Measurements from ENCODE around the gene NLRC5.

The NLRC5 gene

DNA sequence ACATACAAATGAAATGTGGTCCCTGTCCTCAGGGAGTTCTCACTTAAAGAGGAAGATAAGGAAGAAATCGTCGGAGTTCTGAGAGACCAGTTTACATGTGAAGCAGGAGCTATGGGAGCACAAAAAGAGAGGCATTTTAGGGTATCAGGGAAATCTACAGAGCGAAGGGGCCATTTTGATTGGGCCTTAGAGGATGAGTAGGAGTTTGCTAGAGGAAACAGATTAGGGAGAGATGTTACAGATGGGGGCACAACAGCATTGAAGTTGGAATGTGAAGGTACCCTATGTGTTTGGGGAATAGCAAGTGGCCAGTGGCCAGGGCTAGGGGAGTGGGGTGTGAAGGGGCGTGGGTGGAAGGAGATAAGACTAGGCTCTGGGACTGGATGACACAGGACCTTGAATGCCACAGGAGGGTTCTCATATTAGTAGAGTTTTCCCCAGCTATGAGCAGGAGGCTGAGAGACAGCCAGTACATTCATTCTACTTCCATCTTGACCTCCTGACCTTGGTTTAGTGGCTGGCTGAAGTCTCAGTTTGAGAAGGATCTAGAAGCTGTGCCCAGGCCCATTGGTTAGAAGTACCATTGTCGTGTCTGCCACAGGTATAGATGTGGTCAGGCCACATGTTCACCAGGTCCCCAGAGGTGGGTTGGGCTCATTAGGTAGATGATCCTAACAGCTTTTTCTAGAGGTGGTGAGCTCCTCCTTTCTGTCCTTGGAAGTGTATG lies 137.8 kb downstream of the NLRC5 start:
- POLR2A ChIA-PET: no interaction called here
- Histone ChIP-seq H3K4me1 (ENCODE audit: control extremely low read depth in 1 of 4, control insufficient read depth in 4 of 4, insufficient read depth in 4 of 4, low read length in 3 of 4) (peaks cover 0 to 34% (median 12%) of the 10 kb centered on the region in 4 experiments), H3K27me3 (replicated peaks in 2 of 5; ENCODE audit: control insufficient read depth in 4 of 5, insufficient read depth in 5 of 5, low read length in 4 of 5) (no peaks in the 10 kb centered on the region), H3K4me3 (ENCODE audit: control insufficient read depth in 1 of 7, extremely low read depth in 1 of 7, insufficient read depth in 4 of 7, low read depth in 2 of 7, low read length in 6 of 7) (no peak overlapping the region), H3K27ac (ENCODE audit: insufficient read depth in 1 of 2, low read depth in 1 of 2, low read length in 2 of 2, poor library complexity in 1 of 2, severe bottlenecking in 2 of 2) (no peak overlapping the region), H3K9me3 (ENCODE audit: control extremely low read depth in 1 of 5, control insufficient read depth in 4 of 5, insufficient read depth in 2 of 5, low read depth in 1 of 5, low read length in 4 of 5) (no peaks in the 10 kb centered on the region), H3K36me3 (ENCODE audit: control insufficient read depth in 4 of 4, insufficient read depth in 4 of 4, low read length in 3 of 4) (peaks cover 2 to 34% (median 15%) of the 10 kb centered on the region in 4 experiments)
- CTCF ChIA-PET: interaction anchor here (1.0 to 3.9 kb wide), 9 partner anchors 8 to 164 kb away, joined by 3 to 20 read pairs (median 3); partner anchors contain the start of gene CPNE2
- no peak for DNase-seq
- WGBS (ENCODE audit: insufficient coverage): 100% methylated on average over 3 of the region's 5 CpGs

DNA sequence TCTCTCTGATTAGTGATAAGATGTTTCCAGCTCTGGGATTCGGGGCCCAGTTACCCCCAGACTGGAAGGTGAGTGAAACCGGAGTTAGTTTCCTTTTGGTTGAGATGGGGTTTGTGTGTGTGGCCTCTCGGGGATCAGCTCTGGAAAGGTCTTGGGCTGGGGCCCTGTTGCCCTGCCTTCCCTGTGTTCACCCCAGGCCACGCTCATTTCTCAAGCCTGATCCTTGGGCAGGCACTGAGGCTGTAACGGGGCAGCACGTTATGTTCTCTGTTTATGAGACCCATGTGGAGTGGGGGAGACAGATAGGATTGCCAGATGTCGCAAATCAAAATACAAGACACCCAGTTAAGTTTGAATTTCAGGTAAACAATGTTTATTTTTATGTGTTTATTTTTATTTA lies 138.5 kb downstream of the NLRC5 start:
- H3K36me3 ChIP-seq (ENCODE audit: control insufficient read depth in 4 of 4, insufficient read depth in 4 of 4, low read length in 3 of 4): peaks cover 2 to 33% (median 14%) of the 10 kb centered on the region in 4 experiments
- ChIA-PET POLR2A (no interaction called here), CTCF (interaction anchor here (1.0 to 3.9 kb wide), 6 partner anchors 8 to 46 kb away, joined by 3 to 20 read pairs (median 4); partner anchors contain the start of gene CPNE2)
- WGBS (ENCODE audit: insufficient coverage): 100% methylated on average over 1 of the region's 7 CpGs
- H3K27ac ChIP-seq (ENCODE audit: insufficient read depth in 1 of 2, low read depth in 1 of 2, low read length in 2 of 2, poor library complexity in 1 of 2, severe bottlenecking in 2 of 2): no peak overlapping the region
- peaks cover 0 to 40% (median 14%) of the 10 kb centered on the region in 4 experiments for H3K4me1 ChIP-seq (ENCODE audit: control extremely low read depth in 1 of 4, control insufficient read depth in 4 of 4, insufficient read depth in 4 of 4, low read length in 3 of 4)
- H3K9me3 ChIP-seq (ENCODE audit: control extremely low read depth in 1 of 5, control insufficient read depth in 4 of 5, insufficient read depth in 2 of 5, low read depth in 1 of 5, low read length in 4 of 5): no peaks in the 10 kb centered on the region
- no peak overlapping the region for H3K4me3 ChIP-seq (ENCODE audit: control insufficient read depth in 1 of 7, extremely low read depth in 1 of 7, insufficient read depth in 4 of 7, low read depth in 2 of 7, low read length in 6 of 7)
- DNase-seq: no peak
- H3K27me3 ChIP-seq (replicated peaks in 2 of 5; ENCODE audit: control insufficient read depth in 4 of 5, insufficient read depth in 5 of 5, low read length in 4 of 5): no peaks in the 10 kb centered on the region

DNA sequence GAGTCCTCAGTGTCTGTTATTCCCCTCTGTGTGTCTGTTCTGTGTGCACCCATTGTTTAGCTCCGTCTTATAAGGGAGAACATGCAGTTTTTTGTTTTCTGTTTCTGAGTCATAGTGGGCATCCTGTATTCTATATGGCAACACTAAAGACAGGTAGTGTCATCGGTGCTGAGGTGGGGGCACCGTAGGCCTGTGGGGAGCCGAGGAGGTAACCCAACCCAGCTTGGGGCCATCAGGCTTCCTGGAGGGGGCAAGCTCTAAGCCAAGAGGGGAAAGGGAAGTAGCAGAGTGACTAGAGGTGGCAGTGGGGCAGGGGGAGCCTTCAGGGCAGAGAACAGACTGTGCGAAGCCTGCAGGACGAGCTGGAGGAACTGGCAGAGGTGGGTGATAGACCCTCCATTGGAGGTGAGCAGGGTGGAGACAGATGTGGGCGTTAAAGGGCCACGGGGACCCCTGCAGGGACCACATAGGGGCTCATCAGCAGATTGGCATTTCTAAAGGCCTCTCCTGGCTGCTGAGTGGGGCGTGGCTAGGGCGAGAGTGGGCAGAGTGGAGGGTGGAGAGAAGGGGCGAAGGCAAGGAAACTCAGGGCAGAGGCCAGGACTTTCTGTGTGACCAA lies 139.5 kb downstream of the NLRC5 start:
- ChIA-PET CTCF (interaction anchor here (1.3 to 3.9 kb wide), 7 partner anchors 9 to 35 kb away, joined by 3 to 20 read pairs (median 4); partner anchors contain the start of gene CPNE2), POLR2A (no interaction called here)
- H3K27me3 ChIP-seq (replicated peaks in 2 of 5; ENCODE audit: control insufficient read depth in 4 of 5, insufficient read depth in 5 of 5, low read length in 4 of 5): no peaks in the 10 kb centered on the region
- peak in 2 of 3 donors; percentile 57 to 77 for DNase-seq
- H3K4me1 ChIP-seq (ENCODE audit: control extremely low read depth in 1 of 4, control insufficient read depth in 4 of 4, insufficient read depth in 4 of 4, low read length in 3 of 4): peaks cover 0 to 41% (median 14%) of the 10 kb centered on the region in 4 experiments
- H3K27ac ChIP-seq (ENCODE audit: insufficient read depth in 1 of 2, low read depth in 1 of 2, low read length in 2 of 2, poor library complexity in 1 of 2, severe bottlenecking in 2 of 2): no peak overlapping the region
- 39% methylated on average over 7 of the region's 11 CpGs for WGBS (ENCODE audit: insufficient coverage)
- peaks cover 2 to 36% (median 10%) of the 10 kb centered on the region in 4 experiments for H3K36me3 ChIP-seq (ENCODE audit: control insufficient read depth in 4 of 4, insufficient read depth in 4 of 4, low read length in 3 of 4)
- no peaks in the 10 kb centered on the region for H3K9me3 ChIP-seq (ENCODE audit: control extremely low read depth in 1 of 5, control insufficient read depth in 4 of 5, insufficient read depth in 2 of 5, low read depth in 1 of 5, low read length in 4 of 5)
- no peak overlapping the region for H3K4me3 ChIP-seq (ENCODE audit: control insufficient read depth in 1 of 7, extremely low read depth in 1 of 7, insufficient read depth in 4 of 7, low read depth in 2 of 7, low read length in 6 of 7)

DNA sequence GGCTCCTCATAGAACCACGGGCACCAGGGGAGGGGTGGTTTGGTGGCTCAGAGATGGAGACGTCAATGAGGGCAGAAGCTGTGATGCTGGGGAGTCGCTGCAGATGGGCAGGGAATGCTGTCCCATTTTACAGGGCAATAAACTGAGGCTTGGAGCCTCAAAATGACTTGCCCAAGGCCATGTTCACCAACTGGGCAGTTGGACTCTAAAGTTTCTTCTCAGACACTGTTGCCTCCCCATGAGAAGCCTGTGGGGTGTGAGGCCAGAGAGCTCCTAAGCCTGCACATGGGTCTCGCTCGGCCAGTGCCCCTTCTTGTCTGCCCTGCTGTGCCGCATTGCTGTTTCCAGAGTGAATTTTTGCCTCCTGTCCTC lies 141.6 kb downstream of the NLRC5 start:
- ChIA-PET POLR2A (no interaction called here), CTCF (interaction anchor here (2.2 kb wide), 1 partner anchor 38 kb away, joined by 7 read pairs; the partner anchor contains the start of gene CPNE2)
- no peak for DNase-seq
- Histone ChIP-seq H3K4me3 (ENCODE audit: control insufficient read depth in 1 of 7, extremely low read depth in 1 of 7, insufficient read depth in 4 of 7, low read depth in 2 of 7, low read length in 6 of 7) (no peak overlapping the region), H3K27me3 (replicated peaks in 2 of 5; ENCODE audit: control insufficient read depth in 4 of 5, insufficient read depth in 5 of 5, low read length in 4 of 5) (no peaks in the 10 kb centered on the region), H3K9me3 (ENCODE audit: control extremely low read depth in 1 of 5, control insufficient read depth in 4 of 5, insufficient read depth in 2 of 5, low read depth in 1 of 5, low read length in 4 of 5) (no peaks in the 10 kb centered on the region), H3K4me1 (ENCODE audit: control extremely low read depth in 1 of 4, control insufficient read depth in 4 of 4, insufficient read depth in 4 of 4, low read length in 3 of 4) (peaks cover 0 to 59% (median 24%) of the 10 kb centered on the region in 4 experiments), H3K36me3 (ENCODE audit: control insufficient read depth in 4 of 4, insufficient read depth in 4 of 4, low read length in 3 of 4) (peaks cover 0 to 25% (median 6%) of the 10 kb centered on the region in 4 experiments), H3K27ac (ENCODE audit: insufficient read depth in 1 of 2, low read depth in 1 of 2, low read length in 2 of 2, poor library complexity in 1 of 2, severe bottlenecking in 2 of 2) (no peak overlapping the region)
- WGBS (ENCODE audit: insufficient coverage): 93% methylated on average over 6 of the region's 6 CpGs

DNA sequence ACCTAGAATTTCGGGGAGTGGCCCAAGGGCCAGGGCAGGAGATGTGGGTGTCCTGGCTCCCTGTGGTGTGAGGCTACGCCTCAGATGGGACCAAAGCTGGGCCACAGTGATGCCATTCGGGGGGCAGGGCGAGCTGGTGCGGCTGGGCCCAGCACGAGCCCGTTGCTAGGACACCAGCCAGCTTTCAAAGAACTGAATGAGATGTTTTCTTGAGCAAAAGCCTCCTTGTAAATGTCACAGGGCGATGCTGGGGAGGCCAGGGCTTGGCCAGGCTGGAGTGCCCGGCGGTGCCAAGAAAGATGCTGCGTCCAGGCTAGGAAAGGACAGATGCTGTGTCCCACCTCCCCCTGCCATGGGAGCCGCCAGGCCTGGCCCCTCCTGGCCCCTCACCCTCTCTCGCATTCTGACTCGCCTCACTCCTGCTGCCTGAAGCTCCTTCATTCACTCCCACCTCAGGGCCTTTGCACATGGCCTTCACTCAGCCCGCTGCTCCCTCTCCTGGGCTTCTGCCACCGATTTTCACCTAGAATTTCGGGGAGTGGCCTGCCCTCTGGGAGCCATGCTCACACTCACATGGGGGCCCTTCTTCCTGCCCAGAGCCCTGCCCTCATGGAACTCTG lies 142.1 kb downstream of the NLRC5 start:
- Histone ChIP-seq H3K4me3 (ENCODE audit: control insufficient read depth in 1 of 7, extremely low read depth in 1 of 7, insufficient read depth in 4 of 7, low read depth in 2 of 7, low read length in 6 of 7) (no peak overlapping the region), H3K4me1 (ENCODE audit: control extremely low read depth in 1 of 4, control insufficient read depth in 4 of 4, insufficient read depth in 4 of 4, low read length in 3 of 4) (peaks cover 0 to 59% (median 24%) of the 10 kb centered on the region in 4 experiments), H3K36me3 (ENCODE audit: control insufficient read depth in 4 of 4, insufficient read depth in 4 of 4, low read length in 3 of 4) (peaks cover 0 to 22% (median 3%) of the 10 kb centered on the region in 4 experiments), H3K9me3 (ENCODE audit: control extremely low read depth in 1 of 5, control insufficient read depth in 4 of 5, insufficient read depth in 2 of 5, low read depth in 1 of 5, low read length in 4 of 5) (no peaks in the 10 kb centered on the region), H3K27ac (ENCODE audit: insufficient read depth in 1 of 2, low read depth in 1 of 2, low read length in 2 of 2, poor library complexity in 1 of 2, severe bottlenecking in 2 of 2) (no peak overlapping the region), H3K27me3 (replicated peaks in 2 of 5; ENCODE audit: control insufficient read depth in 4 of 5, insufficient read depth in 5 of 5, low read length in 4 of 5) (no peaks in the 10 kb centered on the region)
- no peak for DNase-seq
- CTCF ChIA-PET: interaction anchor here (2.2 kb wide), 1 partner anchor 38 kb away, joined by 7 read pairs; the partner anchor contains the start of gene CPNE2
- POLR2A ChIA-PET: no interaction called here
- WGBS (ENCODE audit: insufficient coverage): 95% methylated on average over 14 of the region's 17 CpGs

DNA sequence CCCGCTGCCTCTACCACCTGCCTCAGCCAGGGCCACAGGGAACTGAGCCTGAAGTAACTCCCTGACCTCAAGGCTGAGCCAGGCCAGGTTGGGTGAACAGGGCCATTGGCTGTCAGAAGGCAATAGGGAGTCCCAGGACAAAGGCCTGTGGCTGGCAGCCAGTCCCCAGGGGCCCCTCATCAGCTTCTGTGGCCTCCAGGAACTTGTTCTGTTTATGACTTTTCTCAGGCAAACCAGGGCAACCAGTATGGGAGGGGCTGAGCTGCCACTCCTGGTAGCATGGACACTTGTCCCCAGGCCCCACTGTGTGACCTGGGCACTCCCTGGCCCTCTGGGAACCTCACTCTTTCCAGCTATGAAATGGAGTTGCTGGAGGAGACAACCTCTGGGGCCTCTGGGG lies 143.1 kb downstream of the NLRC5 start:
- CTCF ChIA-PET: interaction anchor here (1.3 to 2.2 kb wide), 2 partner anchors 17 to 39 kb away, joined by 4 to 7 read pairs; partner anchors contain the start of gene CPNE2
- 100% methylated on average over 1 of the region's 1 CpG for WGBS (ENCODE audit: insufficient coverage)
- H3K4me1 ChIP-seq (ENCODE audit: control extremely low read depth in 1 of 4, control insufficient read depth in 4 of 4, insufficient read depth in 4 of 4, low read length in 3 of 4): peaks cover 0 to 59% (median 24%) of the 10 kb centered on the region in 4 experiments
- no peak overlapping the region for H3K27ac ChIP-seq (ENCODE audit: insufficient read depth in 1 of 2, low read depth in 1 of 2, low read length in 2 of 2, poor library complexity in 1 of 2, severe bottlenecking in 2 of 2)
- H3K9me3 ChIP-seq (ENCODE audit: control extremely low read depth in 1 of 5, control insufficient read depth in 4 of 5, insufficient read depth in 2 of 5, low read depth in 1 of 5, low read length in 4 of 5): no peaks in the 10 kb centered on the region
- POLR2A ChIA-PET: no interaction called here
- H3K36me3 ChIP-seq (ENCODE audit: control insufficient read depth in 4 of 4, insufficient read depth in 4 of 4, low read length in 3 of 4): peaks cover 0 to 16% (median 6%) of the 10 kb centered on the region in 4 experiments
- H3K4me3 ChIP-seq (ENCODE audit: control insufficient read depth in 1 of 7, extremely low read depth in 1 of 7, insufficient read depth in 4 of 7, low read depth in 2 of 7, low read length in 6 of 7): no peak overlapping the region
- DNase-seq: no peak
- H3K27me3 ChIP-seq (replicated peaks in 2 of 5; ENCODE audit: control insufficient read depth in 4 of 5, insufficient read depth in 5 of 5, low read length in 4 of 5): no peaks in the 10 kb centered on the region

Data from common myeloid progenitor, CD34-positive (primary cell).